HG03378 (cell line): ENCODE measurements around the gene CLEC5A.
A peak's percentile ranks its signal among the peaks of the same experiment; 100 is the strongest.
"Not testable (repeated sequence)": the region's sequence is repeated elsewhere in the genome, so short reads cannot be mapped to it uniquely, and the experiment has no call there.

Source experiments
- ATAC-seq: cut with Tn5 transposase; IDR thresholded peaks from one replicate; pipeline ENCODE4 v1.9.1; 2021; ENCODE audit warnings: mild to moderate bottlenecking, moderate library complexity; ENCODE audit not compliant: unreplicated experiment

The CLEC5A gene

GRCh38 chr7:141946796-141947195 is at the start of gene CLEC5A:
CLEC5A (minus strand) TSS chr7:141946974; CDS start chr7:141946292, 682 bp downstream.
- ATAC-seq = no peak

GRCh38 chr7:141993354-141993753 is 46.6 kb upstream of the CLEC5A start:
- ATAC-seq = no peak

- ATAC-seq = no peak
Measured at GRCh38 chr7:141992688-141993087, 45.9 kb upstream of the CLEC5A start.

GRCh38 chr7:141992156-141992555 is 45.4 kb upstream of the CLEC5A start:
- no peak for ATAC-seq

GRCh38 chr7:141991140-141991539 is 44.4 kb upstream of the CLEC5A start:
- no peak for ATAC-seq

- ATAC-seq = no peak
Measured at GRCh38 chr7:141990011-141990725, 43.4 kb upstream of the CLEC5A start.

- ATAC-seq = not testable (repeated sequence)
Measured at GRCh38 chr7:141987803-141988202, 41.0 kb upstream of the CLEC5A start.

- no peak for ATAC-seq
Measured at GRCh38 chr7:141986923-141987322, 40.1 kb upstream of the CLEC5A start.

GRCh38 chr7:141985926-141986325 is 39.2 kb upstream of the CLEC5A start:
- ATAC-seq = not testable (repeated sequence)

GRCh38 chr7:141979568-141979967 is 32.8 kb upstream of the CLEC5A start:
- no peak for ATAC-seq

GRCh38 chr7:141978351-141978750 is 31.6 kb upstream of the CLEC5A start:
- no peak for ATAC-seq

- ATAC-seq = no peak
Measured at GRCh38 chr7:141976524-141977245, 29.9 kb upstream of the CLEC5A start.

GRCh38 chr7:141975806-141976523 is 29.2 kb upstream of the CLEC5A start:
- ATAC-seq = peak; percentile 69

- no peak for ATAC-seq
Measured at GRCh38 chr7:141974831-141975230, 28.1 kb upstream of the CLEC5A start.

GRCh38 chr7:141973673-141974072 is 26.9 kb upstream of the CLEC5A start, which contains the start of gene TAS2R38:
TAS2R38 (minus strand) TSS chr7:141973773; CDS start chr7:141973689, 84 bp downstream.
- no peak for ATAC-seq

GRCh38 chr7:141960687-141961422 is 14.1 kb upstream of the CLEC5A start:
- peak; percentile 93 for ATAC-seq

- no peak for ATAC-seq
Measured at GRCh38 chr7:141956084-141956483, 9.3 kb upstream of the CLEC5A start.

- no peak for ATAC-seq
Measured at GRCh38 chr7:141954334-141954733, 7.6 kb upstream of the CLEC5A start.

GRCh38 chr7:141952461-141952860 is 5.7 kb upstream of the CLEC5A start:
- no peak for ATAC-seq

GRCh38 chr7:141950806-141951205 is 4.0 kb upstream of the CLEC5A start:
- ATAC-seq = no peak

GRCh38 chr7:141949911-141950310 is 3.1 kb upstream of the CLEC5A start:
- no peak for ATAC-seq
